ENCODE data around the gene RPS19.

RPS19 gene

GRCh38 chr19:41887711-41888382 lies 27.8 kb downstream of the RPS19 start:
- no peaks in the 10 kb centered on the region for H3K27me3 ChIP-seq (replicated peaks; ENCODE audit: insufficient read depth, low read length)
- no peak overlapping the region for H3K27ac ChIP-seq (ENCODE audit: low read length)
- no peaks in the 10 kb centered on the region for H3K36me3 ChIP-seq (replicated peaks; ENCODE audit: insufficient read depth, low read length)
- H3F3A ChIP-seq (ENCODE audit: insufficient read depth, low read length): peaks cover 7% of the 10 kb centered on the region
- TF ChIP-seq EZH2phosphoT487 (IDR thresholded peaks at IDR 0.05; ENCODE audit: low read length): no peak
- TF ChIP-seq EZH2 (optimal IDR thresholded peaks at IDR 0.05; ENCODE audit: low read depth, low read length): no peak
- TF ChIP-seq CTCF (IDR thresholded peaks at IDR 0.05; ENCODE audit: low read length): no peak
- DNase-seq: no peak
- H3K4me2 ChIP-seq (ENCODE audit: low read depth, low read length): no peak overlapping the region
- no peaks in the 10 kb centered on the region for H4K20me1 ChIP-seq (ENCODE audit: insufficient read depth, low read length)
- H3K9me3 ChIP-seq (replicated peaks; ENCODE audit: insufficient read depth, low read length): no peaks in the 10 kb centered on the region
- no peaks in the 10 kb centered on the region for H3K9me2 ChIP-seq (replicated peaks; ENCODE audit: insufficient read depth, low read length)
- H2AFZ ChIP-seq (ENCODE audit: low read length): no peak overlapping the region
- H3K9ac ChIP-seq (ENCODE audit: low read length): no peak overlapping the region
- no peak overlapping the region for H3K4me3 ChIP-seq (ENCODE audit: low read length)
- peaks cover 17% of the 10 kb centered on the region for H3K4me1 ChIP-seq (ENCODE audit: low read length)
- H3K79me2 ChIP-seq (ENCODE audit: low read length): peaks cover 43% of the 10 kb centered on the region

- Histone ChIP-seq H3K9ac (ENCODE audit: low read length) (no peak overlapping the region), H3K4me1 (ENCODE audit: low read length) (peaks cover 17% of the 10 kb centered on the region), H3K36me3 (replicated peaks; ENCODE audit: insufficient read depth, low read length) (no peaks in the 10 kb centered on the region), H2AFZ (ENCODE audit: low read length) (no peak overlapping the region), H4K20me1 (ENCODE audit: insufficient read depth, low read length) (no peaks in the 10 kb centered on the region), H3K79me2 (ENCODE audit: low read length) (peaks cover 38% of the 10 kb centered on the region), H3K27me3 (replicated peaks; ENCODE audit: insufficient read depth, low read length) (no peaks in the 10 kb centered on the region), H3F3A (ENCODE audit: insufficient read depth, low read length) (no peaks in the 10 kb centered on the region), H3K9me2 (replicated peaks; ENCODE audit: insufficient read depth, low read length) (no peaks in the 10 kb centered on the region), H3K27ac (ENCODE audit: low read length) (no peak overlapping the region), H3K4me2 (ENCODE audit: low read depth, low read length) (no peak overlapping the region), H3K9me3 (replicated peaks; ENCODE audit: insufficient read depth, low read length) (no peaks in the 10 kb centered on the region), H3K4me3 (ENCODE audit: low read length) (no peak overlapping the region)
- DNase-seq: no peak
- TF ChIP-seq EZH2 (optimal IDR thresholded peaks at IDR 0.05; ENCODE audit: low read depth, low read length): no peak
- TF ChIP-seq EZH2phosphoT487 (IDR thresholded peaks at IDR 0.05; ENCODE audit: low read length): no peak
- TF ChIP-seq CTCF (IDR thresholded peaks at IDR 0.05; ENCODE audit: low read length): no peak
Measured at GRCh38 chr19:41888926-41889325, 28.9 kb downstream of the RPS19 start.

- Histone ChIP-seq H4K20me1 (ENCODE audit: insufficient read depth, low read length) (no peaks in the 10 kb centered on the region), H3K4me3 (ENCODE audit: low read length) (no peak overlapping the region), H3K79me2 (ENCODE audit: low read length) (peaks cover 32% of the 10 kb centered on the region), H3K9me2 (replicated peaks; ENCODE audit: insufficient read depth, low read length) (no peaks in the 10 kb centered on the region), H3K9ac (ENCODE audit: low read length) (no peak overlapping the region), H2AFZ (ENCODE audit: low read length) (no peak overlapping the region), H3F3A (ENCODE audit: insufficient read depth, low read length) (no peaks in the 10 kb centered on the region), H3K36me3 (replicated peaks; ENCODE audit: insufficient read depth, low read length) (no peaks in the 10 kb centered on the region), H3K4me1 (ENCODE audit: low read length) (peaks cover 15% of the 10 kb centered on the region), H3K27me3 (replicated peaks; ENCODE audit: insufficient read depth, low read length) (no peaks in the 10 kb centered on the region), H3K9me3 (replicated peaks; ENCODE audit: insufficient read depth, low read length) (no peaks in the 10 kb centered on the region), H3K27ac (ENCODE audit: low read length) (no peak overlapping the region), H3K4me2 (ENCODE audit: low read depth, low read length) (no peak overlapping the region)
- no peak for TF ChIP-seq EZH2phosphoT487 (IDR thresholded peaks at IDR 0.05; ENCODE audit: low read length)
- TF ChIP-seq EZH2 (optimal IDR thresholded peaks at IDR 0.05; ENCODE audit: low read depth, low read length): no peak
- no peak for TF ChIP-seq CTCF (IDR thresholded peaks at IDR 0.05; ENCODE audit: low read length)
- no peak for DNase-seq
Measured at GRCh38 chr19:41889896-41890295, 29.8 kb downstream of the RPS19 start.

Measured in MM.1S (cell line).